SK-N-SH treated with all-trans-retinoic acid at 6 μM for 48 hours (cell line): ENCODE measurements around the gene OLA1.

Source experiments
- ATAC-seq: fragments of 200-7000 bp; cut with Tn5 transposase; 3 replicates; pipeline ENCODE4 v1.9.1; 2020; ENCODE audit warnings: mild to moderate bottlenecking, moderate library complexity
- ARNTL ChIP-seq: fragments of 450-650 bp; formaldehyde crosslinking; IDR thresholded peaks from 2 replicates; pipeline ENCODE4 v1.5.0; 2020; ENCODE audit warnings: low read depth, mild to moderate bottlenecking, moderate library complexity, borderline replicate concordance
- BACH2 ChIP-seq: fragments of 250-450 bp; sonication (Bioruptor Pico); IDR thresholded peaks from 2 replicates; pipeline ENCODE4 v1.9.0; 2021; ENCODE audit warnings: mild to moderate bottlenecking, borderline replicate concordance
- CSDC2 ChIP-seq: fragments of 250-450 bp; sonication (Bioruptor Pico); IDR thresholded peaks from 2 replicates; pipeline ENCODE4 v1.5.0; 2020; ENCODE audit warnings: mild to moderate bottlenecking, moderate library complexity
- ESRRG ChIP-seq: fragments of 250-450 bp; sonication (Bioruptor Pico); IDR thresholded peaks from 2 replicates; pipeline ENCODE4 v1.6.1; 2021; ENCODE audit warnings: mild to moderate bottlenecking
- GLIS3 ChIP-seq: fragments of 250-450 bp; sonication (Bioruptor Pico); IDR thresholded peaks from 2 replicates; pipeline ENCODE4 v1.5.0; 2020; ENCODE audit warnings: mild to moderate bottlenecking, moderate library complexity
- ISL1 ChIP-seq: fragments of 250-450 bp; sonication (Bioruptor Pico); IDR thresholded peaks from 2 replicates; pipeline ENCODE4 v2.1.2; 2022; ENCODE audit warnings: mild to moderate bottlenecking, moderate library complexity
- PPARA ChIP-seq: fragments of 250-450 bp; sonication (Bioruptor Pico); IDR thresholded peaks from 2 replicates; pipeline ENCODE4 v1.5.0; 2020; ENCODE audit warnings: mild to moderate bottlenecking, borderline replicate concordance
- RARB ChIP-seq: fragments of 250-450 bp; sonication (Bioruptor Pico); IDR thresholded peaks from 2 replicates; pipeline ENCODE4 v1.8.0; 2021; ENCODE audit warnings: mild to moderate bottlenecking, moderate library complexity
- SNAI2 ChIP-seq: fragments of 250-450 bp; sonication (Bioruptor Pico); IDR thresholded peaks from 2 replicates; pipeline ENCODE4 v1.5.0; 2020; ENCODE audit warnings: mild to moderate bottlenecking, moderate library complexity
- TCF4 ChIP-seq: fragments of 250-450 bp; sonication (Bioruptor Pico); IDR thresholded peaks from 2 replicates; pipeline ENCODE4 v1.8.0; 2021; ENCODE audit warnings: mild to moderate bottlenecking, moderate library complexity, borderline replicate concordance
- TOX ChIP-seq: fragments of 250-450 bp; sonication (Bioruptor Pico); IDR thresholded peaks from 2 replicates; pipeline ENCODE4 v1.8.0; 2021; ENCODE audit warnings: mild to moderate bottlenecking, moderate library complexity, borderline replicate concordance
- ZC3H10 ChIP-seq: fragments of 250-450 bp; sonication (Bioruptor Pico); IDR thresholded peaks from 2 replicates; pipeline ENCODE4 v1.5.1; 2021; ENCODE audit warnings: mild to moderate bottlenecking, moderate library complexity
- ZFP3 ChIP-seq: fragments of 250-450 bp; sonication (Bioruptor Pico); IDR thresholded peaks from 2 replicates; pipeline ENCODE4 v1.5.0; 2020; ENCODE audit warnings: mild to moderate bottlenecking, moderate library complexity
- ZNF565 ChIP-seq: fragments of 450-650 bp; formaldehyde crosslinking; conservative IDR thresholded peaks from 2 replicates; pipeline ENCODE4 v1.5.0; 2020; ENCODE audit warnings: low read depth, mild to moderate bottlenecking, moderate library complexity
- ZNF70 ChIP-seq: fragments of 450-650 bp; formaldehyde crosslinking; IDR thresholded peaks from 2 replicates; pipeline ENCODE4 v1.5.0; 2020; ENCODE audit warnings: mild to moderate bottlenecking, moderate library complexity
- ZNF8 ChIP-seq: fragments of 450-650 bp; formaldehyde crosslinking; IDR thresholded peaks from 2 replicates; pipeline ENCODE4 v1.5.0; 2020; ENCODE audit warnings: mild to moderate bottlenecking, moderate library complexity
- TF ChIP-seq, protein P1 (sequence below): fragments of 250-450 bp; sonication (Bioruptor Pico); IDR thresholded peaks from 2 replicates; pipeline ENCODE4 v1.8.0; 2021; ENCODE audit warnings: low read depth, mild to moderate bottlenecking, moderate library complexity, borderline replicate concordance
- TF ChIP-seq, protein P2 (sequence below): fragments of 250-450 bp; sonication (Bioruptor Pico); IDR thresholded peaks from 2 replicates; pipeline ENCODE4 v1.5.0; 2020; ENCODE audit warnings: mild to moderate bottlenecking, moderate library complexity
- TF ChIP-seq, protein P3 (sequence below): fragments of 250-450 bp; sonication (Bioruptor Pico); IDR thresholded peaks from 2 replicates; pipeline ENCODE4 v1.5.1; 2021; ENCODE audit warnings: mild to moderate bottlenecking, moderate library complexity
- TF ChIP-seq, protein P4 (sequence below): fragments of 250-450 bp; sonication (Bioruptor Pico); IDR thresholded peaks from 2 replicates; pipeline ENCODE4 v1.8.0; 2020; ENCODE audit warnings: mild to moderate bottlenecking, moderate library complexity, borderline replicate concordance

Gene OLA1

DNA sequence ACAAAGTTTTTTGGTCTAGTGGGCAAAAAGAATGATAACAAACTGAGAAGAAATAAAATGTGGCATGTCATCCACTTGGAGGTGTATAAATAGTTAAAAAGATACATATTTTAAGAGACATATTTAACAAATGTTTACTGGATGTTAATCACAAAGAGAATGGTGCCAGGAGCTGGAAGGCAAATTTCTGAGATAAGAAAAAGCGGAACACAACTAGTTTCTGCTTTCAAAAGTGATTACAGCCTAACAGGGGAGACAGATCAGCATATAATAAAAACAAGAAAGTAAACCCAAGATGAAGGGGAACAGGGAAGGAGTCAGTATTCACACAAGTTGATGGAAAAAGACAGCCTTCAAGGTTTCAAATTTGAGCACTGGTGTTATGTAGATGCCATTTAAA lies 91.3 kb downstream of the OLA1 start (continued):
- TF ChIP-seq ZNF70 (CRISPR knock-in tag), result no peak
- no peak for TF ChIP-seq TCF4
- TF ChIP-seq, protein P1, sequence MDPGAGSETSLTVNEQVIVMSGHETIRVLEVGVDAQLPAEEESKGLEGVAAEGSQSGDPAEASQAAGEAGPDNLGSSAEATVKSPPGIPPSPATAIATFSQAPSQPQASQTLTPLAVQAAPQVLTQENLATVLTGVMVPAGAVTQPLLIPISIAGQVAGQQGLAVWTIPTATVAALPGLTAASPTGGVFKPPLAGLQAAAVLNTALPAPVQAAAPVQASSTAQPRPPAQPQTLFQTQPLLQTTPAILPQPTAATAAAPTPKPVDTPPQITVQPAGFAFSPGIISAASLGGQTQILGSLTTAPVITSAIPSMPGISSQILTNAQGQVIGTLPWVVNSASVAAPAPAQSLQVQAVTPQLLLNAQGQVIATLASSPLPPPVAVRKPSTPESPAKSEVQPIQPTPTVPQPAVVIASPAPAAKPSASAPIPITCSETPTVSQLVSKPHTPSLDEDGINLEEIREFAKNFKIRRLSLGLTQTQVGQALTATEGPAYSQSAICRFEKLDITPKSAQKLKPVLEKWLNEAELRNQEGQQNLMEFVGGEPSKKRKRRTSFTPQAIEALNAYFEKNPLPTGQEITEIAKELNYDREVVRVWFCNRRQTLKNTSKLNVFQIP (CRISPR knock-in tag), result no peak
- no peak for TF ChIP-seq ZFP3
- TF ChIP-seq ARNTL, result no peak
- TF ChIP-seq PPARA (CRISPR knock-in tag), result no peak
- no peak for TF ChIP-seq ZNF565 (CRISPR knock-in tag)
- TF ChIP-seq, all 23 proteins: peak for 0

DNA sequence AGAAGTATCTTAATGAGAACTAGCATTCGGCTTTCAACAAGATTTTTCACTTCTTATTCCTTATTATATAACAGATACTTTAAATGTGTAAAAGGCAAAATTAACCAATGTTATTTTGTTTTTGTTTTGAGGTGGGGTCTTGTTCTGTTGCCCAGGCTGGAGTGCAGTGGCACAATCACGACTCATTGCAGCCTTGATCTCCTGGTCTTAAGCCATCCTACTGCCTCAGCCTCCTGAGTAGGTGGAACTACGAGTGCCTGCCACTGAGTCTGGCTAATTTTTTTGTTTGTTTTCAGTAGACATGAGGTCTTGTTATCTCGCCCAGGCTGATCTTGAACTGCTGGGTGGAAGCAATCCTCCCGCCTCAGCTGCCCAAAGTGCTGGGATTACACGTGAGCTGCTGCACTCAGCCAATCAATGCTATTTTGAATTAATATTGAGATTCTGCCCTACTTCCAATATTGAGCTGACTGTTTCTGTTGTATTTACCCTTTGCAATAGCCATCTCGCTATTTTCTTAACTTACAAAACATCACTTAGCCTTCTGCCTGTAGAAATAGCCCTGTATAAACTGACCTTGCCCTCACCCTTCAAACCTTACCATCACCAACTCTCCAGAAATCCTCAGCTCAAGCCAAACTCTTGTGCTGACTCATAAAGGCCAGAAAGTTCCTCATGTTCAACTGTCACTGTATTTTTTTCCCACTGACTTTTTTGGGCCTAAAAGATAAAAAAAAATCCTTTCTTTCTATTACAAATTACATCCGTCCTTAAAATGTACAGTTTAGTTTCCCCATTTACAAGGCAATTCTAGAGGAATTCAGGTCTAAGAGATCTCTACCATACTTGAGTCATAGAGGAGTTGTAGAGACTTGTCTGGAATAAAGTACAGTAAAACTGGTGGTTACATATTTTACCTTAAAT lies 94.3 kb downstream of the OLA1 start:
- peak; percentile 86 for ATAC-seq
- TF ChIP-seq PPARA (CRISPR knock-in tag), result no peak
- TF ChIP-seq, protein P2, sequence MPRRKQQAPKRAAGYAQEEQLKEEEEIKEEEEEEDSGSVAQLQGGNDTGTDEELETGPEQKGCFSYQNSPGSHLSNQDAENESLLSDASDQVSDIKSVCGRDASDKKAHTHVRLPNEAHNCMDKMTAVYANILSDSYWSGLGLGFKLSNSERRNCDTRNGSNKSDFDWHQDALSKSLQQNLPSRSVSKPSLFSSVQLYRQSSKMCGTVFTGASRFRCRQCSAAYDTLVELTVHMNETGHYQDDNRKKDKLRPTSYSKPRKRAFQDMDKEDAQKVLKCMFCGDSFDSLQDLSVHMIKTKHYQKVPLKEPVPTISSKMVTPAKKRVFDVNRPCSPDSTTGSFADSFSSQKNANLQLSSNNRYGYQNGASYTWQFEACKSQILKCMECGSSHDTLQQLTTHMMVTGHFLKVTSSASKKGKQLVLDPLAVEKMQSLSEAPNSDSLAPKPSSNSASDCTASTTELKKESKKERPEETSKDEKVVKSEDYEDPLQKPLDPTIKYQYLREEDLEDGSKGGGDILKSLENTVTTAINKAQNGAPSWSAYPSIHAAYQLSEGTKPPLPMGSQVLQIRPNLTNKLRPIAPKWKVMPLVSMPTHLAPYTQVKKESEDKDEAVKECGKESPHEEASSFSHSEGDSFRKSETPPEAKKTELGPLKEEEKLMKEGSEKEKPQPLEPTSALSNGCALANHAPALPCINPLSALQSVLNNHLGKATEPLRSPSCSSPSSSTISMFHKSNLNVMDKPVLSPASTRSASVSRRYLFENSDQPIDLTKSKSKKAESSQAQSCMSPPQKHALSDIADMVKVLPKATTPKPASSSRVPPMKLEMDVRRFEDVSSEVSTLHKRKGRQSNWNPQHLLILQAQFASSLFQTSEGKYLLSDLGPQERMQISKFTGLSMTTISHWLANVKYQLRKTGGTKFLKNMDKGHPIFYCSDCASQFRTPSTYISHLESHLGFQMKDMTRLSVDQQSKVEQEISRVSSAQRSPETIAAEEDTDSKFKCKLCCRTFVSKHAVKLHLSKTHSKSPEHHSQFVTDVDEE (CRISPR knock-in tag), result no peak
- no peak for TF ChIP-seq ZC3H10 (CRISPR knock-in tag)
- TF ChIP-seq, protein P3, sequence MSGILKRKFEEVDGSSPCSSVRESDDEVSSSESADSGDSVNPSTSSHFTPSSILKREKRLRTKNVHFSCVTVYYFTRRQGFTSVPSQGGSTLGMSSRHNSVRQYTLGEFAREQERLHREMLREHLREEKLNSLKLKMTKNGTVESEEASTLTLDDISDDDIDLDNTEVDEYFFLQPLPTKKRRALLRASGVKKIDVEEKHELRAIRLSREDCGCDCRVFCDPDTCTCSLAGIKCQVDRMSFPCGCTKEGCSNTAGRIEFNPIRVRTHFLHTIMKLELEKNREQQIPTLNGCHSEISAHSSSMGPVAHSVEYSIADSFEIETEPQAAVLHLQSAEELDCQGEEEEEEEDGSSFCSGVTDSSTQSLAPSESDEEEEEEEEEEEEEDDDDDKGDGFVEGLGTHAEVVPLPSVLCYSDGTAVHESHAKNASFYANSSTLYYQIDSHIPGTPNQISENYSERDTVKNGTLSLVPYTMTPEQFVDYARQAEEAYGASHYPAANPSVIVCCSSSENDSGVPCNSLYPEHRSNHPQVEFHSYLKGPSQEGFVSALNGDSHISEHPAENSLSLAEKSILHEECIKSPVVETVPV (CRISPR knock-in tag), result no peak
- no peak for TF ChIP-seq TOX
- TF ChIP-seq, protein P1 (CRISPR knock-in tag), result no peak
- no peak for TF ChIP-seq ARNTL
- TF ChIP-seq TCF4, result no peak
- TF ChIP-seq RARB (CRISPR knock-in tag), result no peak
- no peak for TF ChIP-seq ZNF70 (CRISPR knock-in tag)
- no peak for TF ChIP-seq ESRRG
- no peak for TF ChIP-seq BACH2 (CRISPR knock-in tag)
- TF ChIP-seq CSDC2 (CRISPR knock-in tag), result no peak
- no peak for TF ChIP-seq GLIS3

DNA sequence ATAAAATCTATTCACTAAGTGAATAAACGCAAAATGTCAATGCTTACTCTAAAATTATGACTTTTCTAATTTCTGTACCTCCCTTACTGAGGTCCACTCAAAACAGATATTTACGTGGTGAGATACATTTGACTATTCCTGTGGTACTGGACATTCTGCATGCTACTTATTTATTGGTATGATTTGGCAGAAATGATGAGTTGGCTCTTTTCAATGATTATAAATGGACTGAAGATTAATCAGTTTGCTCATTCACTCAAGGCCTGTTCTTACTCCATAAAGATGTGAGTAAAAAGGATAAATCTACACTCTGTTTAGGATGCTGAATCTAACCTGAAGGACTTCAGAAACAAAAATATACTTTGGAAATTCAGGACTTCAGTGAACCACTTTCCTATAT lies 98.8 kb downstream of the OLA1 start:
- TF ChIP-seq, protein P2 (CRISPR knock-in tag), result no peak
- TF ChIP-seq, protein P4, sequence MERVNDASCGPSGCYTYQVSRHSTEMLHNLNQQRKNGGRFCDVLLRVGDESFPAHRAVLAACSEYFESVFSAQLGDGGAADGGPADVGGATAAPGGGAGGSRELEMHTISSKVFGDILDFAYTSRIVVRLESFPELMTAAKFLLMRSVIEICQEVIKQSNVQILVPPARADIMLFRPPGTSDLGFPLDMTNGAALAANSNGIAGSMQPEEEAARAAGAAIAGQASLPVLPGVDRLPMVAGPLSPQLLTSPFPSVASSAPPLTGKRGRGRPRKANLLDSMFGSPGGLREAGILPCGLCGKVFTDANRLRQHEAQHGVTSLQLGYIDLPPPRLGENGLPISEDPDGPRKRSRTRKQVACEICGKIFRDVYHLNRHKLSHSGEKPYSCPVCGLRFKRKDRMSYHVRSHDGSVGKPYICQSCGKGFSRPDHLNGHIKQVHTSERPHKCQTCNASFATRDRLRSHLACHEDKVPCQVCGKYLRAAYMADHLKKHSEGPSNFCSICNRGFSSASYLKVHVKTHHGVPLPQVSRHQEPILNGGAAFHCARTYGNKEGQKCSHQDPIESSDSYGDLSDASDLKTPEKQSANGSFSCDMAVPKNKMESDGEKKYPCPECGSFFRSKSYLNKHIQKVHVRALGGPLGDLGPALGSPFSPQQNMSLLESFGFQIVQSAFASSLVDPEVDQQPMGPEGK, result no peak
- no peak for TF ChIP-seq CSDC2 (CRISPR knock-in tag)
- TF ChIP-seq, protein P1 (CRISPR knock-in tag), result no peak
- TF ChIP-seq, protein P3 (CRISPR knock-in tag), result no peak
- no peak for TF ChIP-seq ZNF565 (CRISPR knock-in tag)
- no peak for TF ChIP-seq ISL1 (CRISPR knock-in tag)
- no peak for TF ChIP-seq ZNF8 (CRISPR knock-in tag)
- TF ChIP-seq GLIS3, result no peak
- no peak for TF ChIP-seq SNAI2 (CRISPR knock-in tag)
- TF ChIP-seq BACH2 (CRISPR knock-in tag), result no peak
- ATAC-seq, result no peak
